ENCODE data around the gene IL1RAPL1.

DNA sequence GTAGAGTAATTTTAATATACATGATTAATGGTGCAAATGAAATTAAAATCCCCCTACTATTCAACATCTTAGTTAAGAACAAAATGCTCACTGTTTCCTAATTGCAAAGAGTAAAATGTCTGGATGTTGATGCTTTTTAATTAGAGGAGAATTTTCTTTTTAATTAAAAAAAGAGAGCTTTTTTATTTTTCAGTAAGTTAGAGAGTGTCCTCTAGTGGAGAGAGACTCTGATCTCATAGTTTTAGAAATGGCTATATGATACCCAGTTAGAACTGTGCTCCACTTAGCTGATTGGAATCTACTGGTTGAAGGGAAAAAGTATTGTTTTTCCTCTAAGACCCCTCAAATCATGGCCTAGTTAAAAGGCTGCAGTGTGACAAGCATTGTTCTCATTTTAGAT is 1316.1 kb downstream of the IL1RAPL1 start:
- TF ChIP-seq ISL1 (CRISPR knock-in tag; IDR thresholded peaks at IDR 0.05) (no peak), ARNTL (CRISPR knock-in tag; IDR thresholded peaks at IDR 0.05; ENCODE audit: borderline replicate concordance, low read depth) (no peak), ZC3H10 (CRISPR knock-in tag; IDR thresholded peaks at IDR 0.05) (no peak), PATZ1 (CRISPR knock-in tag; IDR thresholded peaks at IDR 0.05; ENCODE audit: borderline replicate concordance) (no peak), POU6F1 (CRISPR knock-in tag; IDR thresholded peaks at IDR 0.05; ENCODE audit: borderline replicate concordance, low read depth) (no peak), ZNF70 (CRISPR knock-in tag; IDR thresholded peaks at IDR 0.05) (no peak)

Measured in SK-N-SH treated with all-trans-retinoic acid at 6 μM for 48 hours (cell line).